ENCODE data around the gene ATP5PF.
"Not testable (repeated sequence)": the region's sequence is repeated elsewhere in the genome, so short reads cannot be mapped to it uniquely, and the experiment has no call there.

ATP5PF gene

DNA sequence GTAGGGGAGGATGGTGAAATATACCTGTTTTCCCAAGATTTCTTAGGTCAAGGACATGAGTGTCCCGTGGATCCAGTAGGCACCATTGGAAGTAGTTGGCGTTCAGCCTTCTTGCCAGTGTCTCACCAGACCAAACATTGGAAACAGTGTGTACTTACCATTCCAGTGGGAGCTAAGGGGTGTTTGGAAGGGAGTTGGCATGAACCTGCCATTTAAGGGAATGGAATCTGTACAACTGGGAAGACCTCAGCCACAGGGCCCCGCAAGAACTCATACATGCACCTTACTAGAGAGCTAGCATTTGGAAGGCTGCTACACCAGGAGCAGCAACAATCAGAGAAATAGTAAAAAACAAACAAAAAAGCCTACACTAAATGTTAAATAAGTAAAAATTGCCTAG, 12.7 kb downstream of the ATP5PF start:
- DNase-seq, result no peak

DNA sequence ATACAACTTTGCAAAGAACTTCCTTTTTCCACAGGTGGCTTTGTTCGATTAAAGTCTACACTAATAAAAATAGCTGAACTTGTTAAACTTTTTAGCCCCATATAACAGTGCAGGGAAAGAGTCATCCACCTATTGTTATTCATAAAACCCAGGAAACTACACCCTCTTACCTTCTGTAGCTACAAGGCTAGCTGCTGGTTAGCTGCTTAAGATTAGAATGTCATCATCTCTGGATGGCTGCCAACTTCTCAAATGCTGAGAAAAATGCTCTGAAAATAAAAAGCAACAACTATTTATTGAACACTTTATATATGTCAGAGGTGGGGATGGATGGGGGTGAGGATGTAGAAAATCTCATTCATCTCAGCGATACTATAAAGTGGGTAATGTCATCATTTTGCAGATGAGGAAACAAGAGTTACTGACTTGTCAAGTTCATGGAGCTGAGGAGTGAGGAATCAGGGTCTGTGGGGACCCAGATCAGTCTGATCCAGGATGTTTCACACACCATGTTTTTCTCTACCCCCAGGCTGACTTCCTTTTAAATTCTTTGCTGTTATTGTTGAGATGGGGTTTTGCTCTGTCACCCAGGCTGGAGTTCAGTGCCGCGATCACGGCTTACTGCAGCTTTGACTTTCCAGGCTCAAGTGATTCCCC, 17.1 kb downstream of the ATP5PF start:
- peak; percentile 28 for DNase-seq

DNA sequence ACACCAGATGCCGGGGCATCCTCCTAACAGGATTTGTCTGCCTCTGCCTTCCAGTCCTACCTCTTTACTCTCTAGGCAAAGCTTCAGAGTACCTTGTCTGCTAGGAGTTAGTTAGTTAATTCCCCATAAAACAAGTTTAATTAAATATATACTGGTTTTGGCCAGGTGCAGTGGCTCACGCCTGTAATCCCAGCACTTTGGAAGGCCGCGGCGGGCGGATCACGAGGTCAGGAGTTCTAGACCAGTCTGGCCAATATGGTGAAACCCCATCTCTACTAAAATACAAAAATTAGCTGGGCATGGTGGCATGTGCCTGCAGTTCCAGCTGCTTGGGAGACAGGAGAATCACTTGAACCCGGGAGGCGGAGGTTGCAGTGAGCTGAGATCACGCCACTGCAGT, 20.6 kb downstream of the ATP5PF start:
- not testable (repeated sequence) for DNase-seq

DNA sequence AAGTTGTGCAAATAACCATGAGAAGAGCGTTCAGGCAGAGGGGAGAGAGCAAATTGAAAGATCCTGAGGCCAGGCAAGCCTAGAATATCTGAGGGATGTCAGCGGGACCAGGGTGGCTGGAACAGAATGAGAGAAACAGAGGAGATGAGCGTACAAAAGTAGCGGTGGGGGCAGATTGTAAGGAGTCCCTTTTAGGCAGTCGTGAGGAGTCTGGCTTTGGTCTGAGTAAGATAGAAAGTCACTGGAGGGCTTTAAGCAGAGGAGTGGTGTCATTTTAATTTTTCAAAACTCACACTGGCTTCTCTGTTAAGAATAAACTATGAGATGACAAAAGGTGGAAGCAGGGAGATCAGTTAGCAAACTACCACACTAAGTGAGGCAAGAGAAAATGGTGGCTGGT, 24.2 kb downstream of the ATP5PF start:
- no peak for DNase-seq

DNA sequence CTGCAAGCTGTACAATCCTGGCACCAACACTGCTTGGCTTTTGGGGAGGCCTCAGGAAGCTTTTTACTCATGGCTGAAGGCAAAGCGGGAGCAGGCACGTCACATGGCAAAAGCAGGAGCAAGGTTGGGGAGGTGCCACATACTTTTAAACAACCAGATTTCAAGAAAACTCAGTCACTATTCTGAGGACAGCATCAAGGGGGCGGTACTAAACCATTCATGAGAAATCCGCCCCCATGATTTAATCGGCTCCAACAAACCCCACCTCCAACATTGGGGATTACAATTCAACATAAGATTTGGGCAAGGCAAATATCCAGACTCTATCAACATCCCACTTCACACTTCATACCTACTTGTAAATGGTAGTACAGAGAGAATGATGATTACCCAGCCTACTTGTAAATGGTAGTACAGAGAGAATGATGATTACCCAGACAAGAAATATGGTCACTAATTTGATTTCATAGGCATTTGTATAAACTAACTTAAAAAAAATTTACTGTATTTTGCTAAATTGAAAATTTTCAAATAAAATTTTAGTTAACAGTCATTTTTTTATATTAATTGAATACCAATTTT, 24.9 kb downstream of the ATP5PF start:
- DNase-seq, result no peak

DNA sequence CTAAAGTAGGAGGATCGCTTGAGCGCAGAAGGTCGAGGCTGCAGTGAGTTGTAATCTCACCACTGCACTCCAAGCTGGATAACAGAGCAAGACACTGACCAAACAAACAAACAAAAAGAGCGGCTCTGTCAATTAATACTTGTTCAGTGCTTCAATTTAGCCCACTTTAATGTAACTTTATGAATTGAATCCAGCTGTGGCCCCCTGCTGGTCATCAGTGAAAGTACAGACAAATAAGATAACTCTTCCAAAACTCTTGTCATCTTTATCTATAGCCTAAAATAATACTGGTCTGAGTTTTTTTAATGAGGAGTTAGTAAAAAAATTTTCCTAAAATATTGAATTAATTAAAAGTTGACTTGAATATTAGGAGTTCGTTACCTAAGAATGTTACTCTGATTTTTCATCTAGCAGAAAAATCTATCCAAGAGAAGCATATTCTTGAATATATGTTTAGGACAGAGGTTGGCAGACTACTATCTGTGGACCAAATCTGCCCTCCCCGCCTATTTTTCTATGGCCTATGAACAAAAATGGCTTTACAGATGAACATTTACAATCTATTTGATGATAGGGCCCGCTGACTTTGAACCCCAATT, 26.1 kb downstream of the ATP5PF start:
- peak; percentile 51 for DNase-seq

GRCh38 chr21:25701529-25701928, 33.2 kb downstream of the ATP5PF start:
- DNase-seq, result no peak

GRCh38 chr21:25700741-25701140, 34.0 kb downstream of the ATP5PF start:
- DNase-seq, result no peak

DNA sequence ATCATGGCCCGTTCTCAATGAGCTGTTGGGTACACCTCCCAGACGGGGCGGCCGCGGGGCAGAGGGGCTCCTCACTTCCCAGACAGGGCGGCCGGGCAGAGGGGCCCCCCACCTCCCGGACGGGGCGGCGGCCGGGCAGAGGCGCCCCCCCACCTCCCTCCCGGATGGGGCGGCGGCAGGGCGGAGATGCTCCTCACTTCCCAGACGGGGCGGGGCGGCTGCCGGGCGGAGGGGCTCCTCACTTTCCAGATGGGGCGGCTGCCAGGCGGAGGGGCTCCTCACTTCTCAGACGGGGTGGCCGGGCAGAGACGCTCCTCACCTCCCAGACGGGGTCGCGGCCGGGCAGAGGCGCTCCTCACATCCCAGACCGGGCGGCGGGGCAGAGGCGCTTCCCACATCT, 39.2 kb downstream of the ATP5PF start:
- not testable (repeated sequence) for DNase-seq

DNA sequence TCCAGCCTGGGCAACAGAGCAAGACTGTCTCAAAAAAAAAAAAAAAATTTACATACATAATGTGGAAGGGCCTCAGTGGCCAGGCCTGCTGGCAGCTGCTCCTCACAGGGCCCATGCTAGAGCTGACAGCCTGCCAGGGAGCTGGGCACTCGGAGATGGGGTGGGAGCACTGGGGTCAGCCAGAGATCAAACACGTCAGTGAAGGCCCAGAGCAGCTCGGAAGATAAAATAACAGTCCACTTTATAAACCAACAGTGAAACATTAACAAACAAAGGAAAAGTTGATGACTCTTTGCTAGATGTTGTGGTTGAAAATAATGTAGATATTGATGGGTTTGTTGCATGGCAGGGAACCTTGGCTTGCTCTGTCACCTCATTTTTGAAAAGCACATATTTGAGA, 42.7 kb downstream of the ATP5PF start:
- no peak for DNase-seq

- DNase-seq, result no peak
Measured at GRCh38 chr21:25689226-25689625, 45.5 kb downstream of the ATP5PF start.

GRCh38 chr21:25688275-25689155, 46.2 kb downstream of the ATP5PF start:
- peak; percentile 20 for DNase-seq

DNA sequence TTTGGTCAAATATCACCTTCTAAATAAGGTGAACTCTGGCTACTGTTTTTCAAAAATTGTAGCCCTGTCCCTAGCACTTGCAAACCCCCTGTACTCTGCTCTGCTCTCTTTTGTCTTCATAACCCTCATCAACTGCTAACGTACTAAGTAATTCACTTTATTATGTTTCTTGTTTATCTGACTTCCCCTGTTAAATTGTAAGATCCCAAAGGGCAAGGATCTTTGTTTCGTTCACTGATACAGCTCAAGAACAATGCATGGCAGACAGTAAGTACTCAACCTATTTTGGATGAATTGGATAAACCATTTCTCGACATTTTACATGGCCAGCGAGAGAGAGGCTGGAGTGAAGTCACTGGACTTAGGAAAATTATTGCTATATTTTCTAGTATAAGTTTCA, 46.9 kb downstream of the ATP5PF start:
- no peak for DNase-seq

DNA sequence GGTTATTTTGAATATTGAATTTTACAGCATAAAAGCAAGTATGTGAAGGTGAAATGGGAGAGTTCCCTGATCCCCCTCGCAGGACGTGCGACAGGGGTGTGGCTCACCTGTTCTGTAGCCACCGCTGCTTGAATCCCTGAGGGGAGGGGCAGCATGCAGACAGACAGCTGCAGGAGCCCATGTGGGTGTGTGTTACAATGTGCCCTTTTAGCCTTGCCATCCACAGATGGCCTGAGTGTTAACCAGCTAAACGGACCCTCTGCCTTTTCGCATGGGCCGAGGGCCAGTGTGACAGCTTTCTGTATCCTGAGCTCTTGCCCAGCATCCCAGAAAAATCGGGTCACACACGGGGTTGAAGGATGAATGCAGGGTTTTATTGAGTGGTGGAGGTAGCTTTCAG, 52.3 kb downstream of the ATP5PF start:
- DNase-seq, result no peak

DNA sequence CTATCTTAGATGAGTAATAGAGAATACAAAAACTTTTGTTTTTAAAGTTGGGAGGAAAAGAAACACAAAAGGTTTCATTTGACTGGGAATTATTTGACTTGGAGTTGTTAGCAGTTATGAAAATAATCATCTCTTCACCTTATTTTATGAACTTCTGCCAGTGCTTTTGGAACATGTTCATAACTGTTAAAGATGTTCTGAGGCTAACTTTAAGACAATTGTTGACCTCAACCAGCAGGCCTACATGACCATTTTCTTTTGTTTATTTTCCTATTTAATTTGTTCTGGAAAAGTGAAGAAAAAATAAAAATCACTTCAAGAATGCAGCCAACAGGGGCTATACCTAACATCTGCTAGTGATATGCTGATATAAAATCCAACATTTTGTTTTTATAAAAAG, 58.3 kb downstream of the ATP5PF start:
- no peak for DNase-seq

Measured in fibroblast of skin of right biceps (primary cell).